ENCODE results near the gene OR51V1.
"Not testable (repeated sequence)": the region's sequence is repeated elsewhere in the genome, so short reads cannot be mapped to it uniquely, and the experiment has no call there.

Gene OR51V1

DNA sequence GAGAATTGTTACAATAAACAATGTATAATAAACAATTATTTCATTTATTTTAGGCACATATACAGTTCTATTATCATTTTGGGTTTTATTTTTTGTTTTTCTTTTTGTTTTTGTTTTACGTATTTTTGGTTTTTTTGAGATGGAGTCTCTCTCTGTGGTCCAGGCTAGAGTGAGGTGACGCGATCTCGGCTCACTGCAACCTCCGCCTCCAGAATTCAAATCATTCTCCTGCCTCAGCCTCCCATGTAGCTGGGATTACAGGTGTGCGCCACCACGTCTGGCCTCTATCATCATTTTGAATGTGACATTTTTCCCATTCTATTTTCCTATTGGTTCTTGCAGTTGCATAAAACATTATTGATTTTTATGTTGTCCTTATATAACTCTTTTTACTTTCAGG, 25.5 kb downstream of the OR51V1 start:
- H3K4me3 ChIP-seq: no peak overlapping the region
- H3K27me3 ChIP-seq (ENCODE audit: low read depth): no peaks in the 10 kb centered on the region
- in situ Hi-C loops (cut with MboI; ENCODE audit: low sequenced_read_pairs): no loop called here

DNA sequence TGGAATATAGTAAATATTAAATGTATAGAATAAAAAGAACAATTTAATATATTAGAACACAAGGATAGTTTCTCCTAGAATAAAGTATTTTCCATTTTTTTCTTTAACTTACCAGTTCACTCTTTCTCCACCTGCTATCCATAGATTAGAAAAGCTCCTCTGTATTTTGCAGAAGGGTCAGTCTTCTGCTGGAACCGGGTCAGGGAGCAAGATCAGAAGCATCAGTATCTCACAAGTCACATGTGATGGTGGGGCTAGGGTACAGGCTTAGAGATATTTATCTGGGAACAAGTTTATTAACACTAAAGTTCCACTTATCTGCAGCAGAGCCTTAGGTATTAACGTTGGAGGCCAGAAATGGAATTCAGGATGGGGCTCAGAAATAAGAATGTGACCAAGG, 28.6 kb downstream of the OR51V1 start:
- no peak overlapping the region for H3K4me3 ChIP-seq
- H3K27me3 ChIP-seq (ENCODE audit: low read depth): no peaks in the 10 kb centered on the region
- H3K36me3 ChIP-seq (replicated peaks): no peaks in the 10 kb centered on the region
- DNase-seq (ENCODE audit: low spot score in 2 of 2): no peak
- H3K4me1 ChIP-seq: no peaks in the 10 kb centered on the region
- H3K9me3 ChIP-seq: no peaks in the 10 kb centered on the region
- in situ Hi-C loops (cut with MboI; ENCODE audit: low sequenced_read_pairs): no loop called here

More for the DNA sequence above, 25.5 kb downstream of the OR51V1 start:
- Histone ChIP-seq H3K36me3 (replicated peaks) (no peaks in the 10 kb centered on the region), H3K4me1 (no peaks in the 10 kb centered on the region), H3K9me3 (no peaks in the 10 kb centered on the region)
- DNase-seq (ENCODE audit: low spot score in 2 of 2): no peak

DNA sequence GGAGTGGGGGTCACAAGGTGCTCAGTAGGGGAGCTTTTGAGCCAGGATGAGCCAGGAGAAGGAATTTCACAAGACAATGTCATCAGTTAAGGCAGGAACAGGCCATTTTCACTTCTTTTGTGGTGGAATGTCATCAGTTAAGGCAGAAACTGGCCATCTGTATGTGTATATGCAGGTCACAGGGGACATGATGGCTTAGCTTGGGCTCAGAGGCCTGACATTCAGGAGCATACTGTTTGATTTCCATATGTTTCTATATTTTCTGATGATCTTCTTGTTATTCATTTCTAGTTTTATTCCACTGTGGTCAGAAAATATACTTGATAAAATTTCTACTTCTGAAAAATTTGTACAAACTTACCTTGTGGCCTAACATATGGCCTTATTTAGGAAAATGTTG, 34.6 kb downstream of the OR51V1 start:
- H3K4me3 ChIP-seq; DNase-seq (ENCODE audit: low spot score in 2 of 2); H3K9me3 ChIP-seq; in situ Hi-C loops (cut with MboI; ENCODE audit: low sequenced_read_pairs); H3K4me1 ChIP-seq; H3K36me3 ChIP-seq (replicated peaks); H3K27me3 ChIP-seq (ENCODE audit: low read depth): not testable (repeated sequence)

DNA sequence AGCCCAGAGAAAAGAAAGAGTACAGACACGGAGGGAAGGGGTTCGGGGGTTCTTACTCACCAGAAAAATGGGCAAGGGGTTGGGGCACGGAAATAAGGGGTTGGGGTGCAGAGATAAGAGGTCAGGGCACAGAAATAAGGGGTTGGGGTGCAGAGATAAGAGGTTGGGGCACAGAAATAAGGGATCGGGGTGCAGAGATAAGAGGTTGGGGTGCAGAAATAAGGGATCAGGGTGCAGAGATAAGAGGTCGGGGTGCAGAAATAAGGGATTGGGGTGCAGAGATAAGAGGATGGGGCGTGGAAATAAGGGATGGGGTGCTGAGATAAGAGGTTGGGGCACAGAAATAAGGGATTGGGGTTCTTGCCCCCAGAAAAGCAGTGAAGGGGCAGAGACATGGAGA, 35.7 kb downstream of the OR51V1 start:
- in situ Hi-C loops (cut with MboI; ENCODE audit: low sequenced_read_pairs); H3K36me3 ChIP-seq (replicated peaks); H3K4me3 ChIP-seq; H3K4me1 ChIP-seq; H3K9me3 ChIP-seq; DNase-seq (ENCODE audit: low spot score in 2 of 2); H3K27me3 ChIP-seq (ENCODE audit: low read depth): not testable (repeated sequence)

DNA sequence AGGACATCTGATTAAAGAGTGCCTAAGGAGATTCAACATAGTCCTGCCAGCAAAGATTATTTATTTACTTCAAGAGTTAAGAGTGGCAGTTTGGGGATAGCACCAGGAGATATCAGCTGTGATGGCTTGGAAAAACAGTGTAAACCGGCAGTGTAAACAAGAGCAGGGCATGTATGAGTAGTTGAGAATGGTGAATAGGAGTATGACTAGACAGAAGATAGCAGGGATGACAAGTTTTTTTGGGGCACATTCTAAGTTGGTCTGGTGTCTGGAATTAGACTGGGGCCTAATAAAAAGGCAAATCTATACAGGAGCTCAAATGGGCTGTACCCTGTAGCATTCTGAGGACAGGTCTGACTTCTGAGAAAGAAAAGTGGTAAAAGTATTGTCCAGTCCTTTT, 39.4 kb downstream of the OR51V1 start:
- DNase-seq (ENCODE audit: low spot score in 2 of 2); H3K27me3 ChIP-seq (ENCODE audit: low read depth); in situ Hi-C loops (cut with MboI; ENCODE audit: low sequenced_read_pairs); H3K4me1 ChIP-seq; H3K36me3 ChIP-seq (replicated peaks); H3K9me3 ChIP-seq; H3K4me3 ChIP-seq: not testable (repeated sequence)

DNA sequence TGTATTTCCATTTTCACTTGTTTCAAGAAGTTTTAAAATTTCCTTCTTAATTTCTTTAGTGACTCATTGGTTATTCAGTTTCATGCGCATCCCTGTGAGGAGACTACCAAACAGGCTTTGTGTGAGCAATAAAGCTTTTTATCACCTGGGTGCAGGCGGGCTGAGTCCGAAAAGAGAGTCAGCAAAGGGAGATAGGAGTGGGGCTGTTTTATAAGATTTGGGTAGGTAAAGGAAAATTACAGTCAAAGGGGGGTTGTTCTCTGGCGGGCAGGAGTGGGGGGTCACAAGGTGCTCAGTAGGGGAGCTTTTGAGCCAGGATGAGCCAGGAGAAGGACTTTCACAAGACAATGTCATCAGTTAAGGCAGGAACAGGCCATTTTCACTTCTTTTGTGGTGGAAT, 40.3 kb downstream of the OR51V1 start:
- H3K4me1 ChIP-seq; H3K36me3 ChIP-seq (replicated peaks); DNase-seq (ENCODE audit: low spot score in 2 of 2); H3K27me3 ChIP-seq (ENCODE audit: low read depth); H3K4me3 ChIP-seq; in situ Hi-C loops (cut with MboI; ENCODE audit: low sequenced_read_pairs); H3K9me3 ChIP-seq: not testable (repeated sequence)

DNA sequence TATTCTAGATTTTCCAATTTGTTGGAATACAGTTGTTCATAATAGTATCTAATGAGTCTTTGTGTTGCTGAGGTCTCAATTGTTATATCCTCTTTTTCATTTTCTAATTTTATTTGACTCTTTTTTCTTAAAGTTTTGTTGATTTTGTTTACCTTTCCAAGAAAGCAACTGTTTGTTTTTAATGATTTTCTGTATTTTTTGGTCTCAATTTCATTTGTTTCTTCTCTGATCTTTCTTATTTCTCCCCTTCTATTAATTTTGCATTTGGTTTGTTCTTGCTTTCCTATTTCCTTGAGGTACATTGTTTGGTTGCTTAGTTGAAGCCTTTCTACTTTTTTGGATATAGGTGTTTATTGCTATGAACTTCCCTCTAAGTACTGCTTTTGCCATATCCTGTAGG, 40.7 kb downstream of the OR51V1 start:
- no peak for DNase-seq (ENCODE audit: low spot score in 2 of 2)
- Histone ChIP-seq H3K27me3 (ENCODE audit: low read depth) (no peaks in the 10 kb centered on the region), H3K4me3 (no peak overlapping the region), H3K4me1 (no peaks in the 10 kb centered on the region), H3K36me3 (replicated peaks) (no peaks in the 10 kb centered on the region), H3K9me3 (no peaks in the 10 kb centered on the region)
- in situ Hi-C loops (cut with MboI; ENCODE audit: low sequenced_read_pairs): no loop called here

DNA sequence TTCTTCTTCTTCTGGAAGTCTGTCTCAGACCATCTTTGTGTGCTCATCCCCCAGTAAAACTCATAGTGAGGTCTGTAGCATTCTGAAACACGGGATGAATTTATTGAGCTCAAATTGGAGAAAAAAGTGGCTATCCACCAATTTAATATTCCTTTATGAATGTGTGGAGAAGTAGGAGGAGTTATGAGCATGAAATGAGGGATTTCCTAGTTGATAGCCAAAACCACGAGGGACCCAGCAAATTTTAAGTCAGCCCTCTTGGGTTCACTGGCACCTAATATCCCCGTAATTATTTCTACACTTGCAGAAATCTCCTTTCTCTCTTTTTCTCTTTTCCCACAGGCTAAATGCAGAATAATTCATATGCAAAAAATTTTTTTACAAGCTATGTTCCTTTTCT, 45.8 kb downstream of the OR51V1 start, which contains the start of gene OR52A1:
OR52A1 (minus strand) TSS at position 101 of the 400 bp plus-strand sequence. CDS start 2,388 bp downstream, outside the sequence.
- Histone ChIP-seq H3K27me3 (ENCODE audit: low read depth) (no peaks in the 10 kb centered on the region), H3K36me3 (replicated peaks) (no peaks in the 10 kb centered on the region), H3K4me1 (no peaks in the 10 kb centered on the region), H3K9me3 (no peaks in the 10 kb centered on the region), H3K4me3 (no peak within 1 kb of the TSS)
- in situ Hi-C loops (cut with MboI; ENCODE audit: low sequenced_read_pairs): no loop called here
- DNase-seq (ENCODE audit: low spot score in 2 of 2): no peak

DNA sequence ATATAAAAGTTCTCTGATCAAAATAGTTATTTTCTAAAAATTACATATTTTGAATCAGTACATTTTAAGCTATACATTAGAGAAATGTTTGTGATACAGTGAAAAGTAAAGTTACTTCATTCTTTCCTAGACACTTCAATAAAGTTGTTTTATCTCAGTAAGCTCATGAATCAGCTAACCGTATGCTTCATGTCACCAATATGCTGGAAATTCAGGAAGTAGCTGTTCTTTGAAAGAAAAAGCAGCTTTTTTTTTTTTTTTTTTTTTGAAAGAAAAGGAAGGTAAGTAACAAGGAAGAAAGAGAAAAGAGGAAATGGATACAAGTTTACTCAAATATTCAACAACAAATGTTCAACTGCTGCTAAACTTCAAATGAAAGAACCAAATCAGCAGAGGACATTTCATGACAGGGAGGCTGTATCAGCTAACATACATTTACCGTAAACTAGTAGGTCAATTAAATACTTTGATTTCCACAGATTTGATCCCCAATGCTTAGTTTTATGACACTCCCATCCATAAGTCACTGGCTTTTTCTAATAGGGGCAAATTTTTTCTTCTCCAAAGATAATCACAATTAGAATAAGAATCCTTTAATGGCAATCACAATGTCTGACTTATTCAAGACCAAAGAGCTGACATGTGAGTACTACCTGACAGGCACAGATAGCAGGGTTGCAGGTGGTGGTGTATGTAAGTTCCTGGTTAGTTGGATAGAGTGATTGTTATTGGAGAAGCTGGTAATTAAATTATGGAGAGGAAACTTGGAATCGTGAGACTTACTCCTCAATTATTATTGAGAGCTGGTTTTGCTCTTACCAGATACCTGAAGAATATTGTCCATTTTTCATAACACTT, 46.7 kb downstream of the OR51V1 start:
- no peaks in the 10 kb centered on the region for H3K4me1 ChIP-seq
- H3K36me3 ChIP-seq (replicated peaks): no peaks in the 10 kb centered on the region
- in situ Hi-C loops (cut with MboI; ENCODE audit: low sequenced_read_pairs): no loop called here
- no peak for DNase-seq (ENCODE audit: low spot score in 2 of 2)
- H3K9me3 ChIP-seq: no peaks in the 10 kb centered on the region
- H3K27me3 ChIP-seq (ENCODE audit: low read depth): no peaks in the 10 kb centered on the region
- no peak overlapping the region for H3K4me3 ChIP-seq

DNA sequence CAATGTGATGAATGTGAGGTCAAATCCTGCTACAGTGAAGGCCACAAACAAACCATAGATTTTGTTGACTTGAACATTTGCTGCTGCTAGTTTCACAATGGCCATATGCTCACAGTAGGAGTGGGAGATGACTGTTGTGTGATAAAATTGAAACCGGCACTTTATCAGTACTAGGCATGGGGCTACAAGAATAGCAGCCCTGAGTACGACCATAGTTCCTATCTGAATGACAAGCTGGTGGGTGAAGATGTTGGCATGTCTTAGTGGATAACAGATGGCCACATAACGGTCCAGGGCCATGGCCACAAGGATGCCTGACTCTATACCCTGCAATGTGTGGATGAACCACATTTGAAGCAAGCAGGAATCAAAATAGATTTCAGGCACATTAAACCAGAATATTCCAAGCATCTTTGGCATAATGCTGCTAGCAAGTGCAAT, 48.7 kb downstream of the OR51V1 start:
- Histone ChIP-seq H3K4me1 (no peaks in the 10 kb centered on the region), H3K27me3 (ENCODE audit: low read depth) (no peaks in the 10 kb centered on the region), H3K36me3 (replicated peaks) (no peaks in the 10 kb centered on the region), H3K4me3 (no peak overlapping the region), H3K9me3 (no peaks in the 10 kb centered on the region)
- no peak for DNase-seq (ENCODE audit: low spot score in 2 of 2)
- in situ Hi-C loops (cut with MboI; ENCODE audit: low sequenced_read_pairs): no loop called here
